ENCODE data around the gene SNAPC4. TPM values are rescaled to one million over a fixed set of nuclear protein-coding genes. Genes with fewer than 3 reads are reported as not detected.

Gene SNAPC4
- polyA plus RNA-seq, 2 of the 4 experiments (the other 2 are of a cell fraction) = 2.7 to 10.3 TPM

- ATAC-seq = no peak
- no peak for FAIRE-seq
- WGBS (ENCODE audit: missing lambda C conversion rate) = 92% methylated on average over 12 of the region's 13 CpGs
- Histone ChIP-seq H3K4me3 (no peak overlapping the region), H3K4me1 (peaks cover 9% of the 10 kb centered on the region; the same call in 2 of the 3 replicates), H3K4me2 (no peak overlapping the region), H3K9me3 (no peaks in the 10 kb centered on the region), H3K27ac (no peak overlapping the region)
- no peak for TF ChIP-seq HOXB13 (CRISPR knock-in tag; IDR thresholded peaks at IDR 0.05; ENCODE audit: low read depth)
- TF ChIP-seq JUNB (IDR thresholded peaks at IDR 0.05) = no peak
- no peak for TF ChIP-seq MYC (IDR thresholded peaks at IDR 0.05; ENCODE audit: borderline replicate concordance, low read length)
- no peak for TF ChIP-seq CBX8 (IDR thresholded peaks at IDR 0.05)
- POLR2A ChIA-PET = no interaction called here
- CTCF ChIA-PET = interaction anchor here (0.6 to 8.9 kb wide), 5 partner anchors 9 to 50 kb away, joined by 3 to 100 read pairs (median 4); no protein-coding TSS in a partner anchor
- DNase-seq (ENCODE audit: low read depth in 1 of 2, low spot score in 1 of 2) = no peak
Measured at GRCh38 chr9:136395020-136395340, 5.0 kb downstream of the SNAPC4 start.

- FAIRE-seq = no peak
- WGBS (ENCODE audit: missing lambda C conversion rate) = 95% methylated on average over 20 of the region's 21 CpGs
- H3K4me2 ChIP-seq = no peak overlapping the region
- no peak for ATAC-seq
- H3K4me3 ChIP-seq = no peak overlapping the region
- no peak for DNase-seq (ENCODE audit: low read depth in 1 of 2, low spot score in 1 of 2)
- no peak overlapping the region for H3K27ac ChIP-seq
- ChIA-PET POLR2A (no interaction called here), CTCF (interaction anchor here (0.6 to 8.9 kb wide), 4 partner anchors 9 to 49 kb away, joined by 3 to 100 read pairs (median 17); partner anchors contain the start of gene DNLZ)
- H3K9me3 ChIP-seq = no peaks in the 10 kb centered on the region
- TF ChIP-seq FOXS1 (CRISPR knock-in tag; IDR thresholded peaks at IDR 0.05) (no peak), HOXB5 (CRISPR knock-in tag; IDR thresholded peaks at IDR 0.05) (no peak), TFCP2L1 (CRISPR knock-in tag; IDR thresholded peaks at IDR 0.05) (no peak), CBX2 (IDR thresholded peaks at IDR 0.05; ENCODE audit: borderline replicate concordance, low read depth) (no peak), ATOH8 (CRISPR knock-in tag; IDR thresholded peaks at IDR 0.05; ENCODE audit: low read depth) (no peak), CEBPB (IDR thresholded peaks at IDR 0.05) (no peak), EP300 (IDR thresholded peaks at IDR 0.05) (no peak), NR3C1 (IDR thresholded peaks at IDR 0.05) (no peak), HES2 (IDR thresholded peaks at IDR 0.05) (no peak), EHF (CRISPR knock-in tag; IDR thresholded peaks at IDR 0.05) (no peak), HOXA7 (CRISPR knock-in tag; IDR thresholded peaks at IDR 0.05) (no peak), PBX3 (IDR thresholded peaks at IDR 0.05) (no peak), CHD2 (IDR thresholded peaks at IDR 0.05; ENCODE audit: low read length, partially characterized antibody) (no peak), FOSL2 (IDR thresholded peaks at IDR 0.05) (no peak), FOSL2 (CRISPR knock-in tag; IDR thresholded peaks at IDR 0.05) (no peak), USF2 (IDR thresholded peaks at IDR 0.05) (no peak)
- peaks cover 9% of the 10 kb centered on the region; the same call in 2 of the 3 replicates for H3K4me1 ChIP-seq
Measured at GRCh38 chr9:136394312-136395019, 5.5 kb downstream of the SNAPC4 start.

- no peak for FAIRE-seq
- no peak for ATAC-seq
- peaks cover 4% of the 10 kb centered on the region; the same call in 2 of the 3 replicates for H3K4me1 ChIP-seq
- WGBS (ENCODE audit: missing lambda C conversion rate) = 88% methylated on average over 15 of the region's 17 CpGs
- TF ChIP-seq JUN (IDR thresholded peaks at IDR 0.05) (0 out of 5 replicates have a peak, but pooled peaks of 1 of the 2 experiments have one; percentile 4), HDAC2 (IDR thresholded peaks at IDR 0.05) (no peak), FOSL2 (IDR thresholded peaks at IDR 0.05) (no peak), FOSL2 (CRISPR knock-in tag; IDR thresholded peaks at IDR 0.05) (no peak), CHD4 (IDR thresholded peaks at IDR 0.05; ENCODE audit: borderline replicate concordance) (no peak), MAFK (IDR thresholded peaks at IDR 0.05; ENCODE audit: partially characterized antibody) (no peak), ATOH8 (CRISPR knock-in tag; IDR thresholded peaks at IDR 0.05; ENCODE audit: low read depth) (no peak), HEYL (CRISPR knock-in tag; IDR thresholded peaks at IDR 0.05) (no peak), CEBPB (IDR thresholded peaks at IDR 0.05) (no peak)
- no peak overlapping the region for H3K4me3 ChIP-seq
- ChIA-PET CTCF (interaction anchor here (1.0 to 8.9 kb wide), 10 partner anchors 8 to 426 kb away, joined by 3 to 100 read pairs (median 3); partner anchors contain the start of genes DNLZ, ENTR1, PMPCA and SNAPC4), POLR2A (no interaction called here)
- DNase-seq (ENCODE audit: low read depth in 1 of 2, low spot score in 1 of 2) = no peak
- no peaks in the 10 kb centered on the region for H3K9me3 ChIP-seq
- no peak overlapping the region for H3K27ac ChIP-seq
- H3K4me2 ChIP-seq = no peak overlapping the region
Measured at GRCh38 chr9:136393531-136393930, 6.4 kb downstream of the SNAPC4 start.

All from A549 (cell line).